ENCODE data around the gene JPH2.

Gene JPH2

GRCh38 chr20:44095831-44096230 lies 91.2 kb downstream of the JPH2 start:
- DNase-seq = no peak

GRCh38 chr20:44093249-44093582 lies 93.8 kb downstream of the JPH2 start:
- no peak for DNase-seq

GRCh38 chr20:44092551-44093248 lies 94.3 kb downstream of the JPH2 start:
- peak in 1 of 2 donors; percentile 22 for DNase-seq

GRCh38 chr20:44091026-44091425 lies 96.0 kb downstream of the JPH2 start:
- DNase-seq = no peak

- DNase-seq = no peak
Observed at GRCh38 chr20:44089987-44090674, 96.9 kb downstream of the JPH2 start.

- no peak for DNase-seq
Observed at GRCh38 chr20:44087857-44088120, 99.2 kb downstream of the JPH2 start.

GRCh38 chr20:44087051-44087856 lies 99.7 kb downstream of the JPH2 start:
- no peak for DNase-seq

- DNase-seq = no peak
Observed at GRCh38 chr20:44085616-44086434, 101.2 kb downstream of the JPH2 start.

- no peak for DNase-seq
Observed at GRCh38 chr20:44084891-44085290, 102.1 kb downstream of the JPH2 start.

- DNase-seq = no peak
Observed at GRCh38 chr20:44084439-44084838, 102.5 kb downstream of the JPH2 start.

GRCh38 chr20:44083220-44083933 lies 103.6 kb downstream of the JPH2 start:
- DNase-seq = no peak

GRCh38 chr20:44081888-44082287 lies 105.1 kb downstream of the JPH2 start:
- no peak for DNase-seq

GRCh38 chr20:44081476-44081875 lies 105.5 kb downstream of the JPH2 start:
- no peak for DNase-seq

- peak; percentile 75 to 79 for DNase-seq
Observed at GRCh38 chr20:44080646-44081267, 106.2 kb downstream of the JPH2 start.

GRCh38 chr20:44080064-44080463 lies 106.9 kb downstream of the JPH2 start:
- DNase-seq = no peak

GRCh38 chr20:44079291-44079690 lies 107.7 kb downstream of the JPH2 start:
- DNase-seq = no peak

- DNase-seq = no peak
Observed at GRCh38 chr20:44075950-44076232, 111.1 kb downstream of the JPH2 start.

- DNase-seq = no peak
Observed at GRCh38 chr20:44075191-44075949, 111.6 kb downstream of the JPH2 start.

GRCh38 chr20:44074252-44075151 lies 112.5 kb downstream of the JPH2 start:
- no peak for DNase-seq

GRCh38 chr20:44073675-44074071 lies 113.3 kb downstream of the JPH2 start:
- no peak for DNase-seq

Data from stimulated activated CD4-positive, alpha-beta T cell treated with anti-CD3 and anti-CD28 coated beads, Interleukin-2, amount 100 ng/mL, for 24 hours (primary cell).